GM18873 (cell line): ENCODE results near the gene SLC18A3.

Source experiments
- ATAC-seq: cut with Tn5 transposase; IDR thresholded peaks from one replicate; pipeline ENCODE4 v1.9.1; 2021; ENCODE audit warnings: mild to moderate bottlenecking, moderate library complexity, moderate number of reproducible peaks; ENCODE audit not compliant: unreplicated experiment, low FRiP score

The SLC18A3 gene

GRCh38 chr10:49595713-49596492, 14.2 kb upstream of the SLC18A3 start:
- ATAC-seq = no peak

GRCh38 chr10:49596493-49596809, 13.7 kb upstream of the SLC18A3 start:
- ATAC-seq = no peak

GRCh38 chr10:49596836-49597235, 13.3 kb upstream of the SLC18A3 start:
- ATAC-seq = no peak

GRCh38 chr10:49597426-49598163, 12.5 kb upstream of the SLC18A3 start:
- ATAC-seq = no peak

GRCh38 chr10:49598164-49598856, 11.8 kb upstream of the SLC18A3 start:
- ATAC-seq = no peak

GRCh38 chr10:49598986-49599385, 11.1 kb upstream of the SLC18A3 start:
- ATAC-seq = no peak

GRCh38 chr10:49599546-49599945, 10.6 kb upstream of the SLC18A3 start:
- ATAC-seq = no peak

- no peak for ATAC-seq
Observed at GRCh38 chr10:49600046-49600445, 10.1 kb upstream of the SLC18A3 start.

- ATAC-seq = no peak
Observed at GRCh38 chr10:49600781-49601400, 9.2 kb upstream of the SLC18A3 start.

GRCh38 chr10:49601857-49602256, 8.3 kb upstream of the SLC18A3 start:
- no peak for ATAC-seq

GRCh38 chr10:49602380-49603023, 7.6 kb upstream of the SLC18A3 start:
- ATAC-seq = no peak

- no peak for ATAC-seq
Observed at GRCh38 chr10:49605216-49605938, 4.7 kb upstream of the SLC18A3 start.

GRCh38 chr10:49605939-49606509, 4.1 kb upstream of the SLC18A3 start:
- no peak for ATAC-seq

- ATAC-seq = no peak
Observed at GRCh38 chr10:49606981-49607535, 3.1 kb upstream of the SLC18A3 start.

- no peak for ATAC-seq
Observed at GRCh38 chr10:49608166-49609005, 1.7 kb upstream of the SLC18A3 start.

- ATAC-seq = no peak
Observed at GRCh38 chr10:49609006-49609282, 1.2 kb upstream of the SLC18A3 start.

GRCh38 chr10:49609283-49610113, 612 bp upstream of the SLC18A3 start:
- no peak for ATAC-seq
